Measurements from ENCODE around the gene LRRC8A.
"Not testable (repeated sequence)": the region's sequence is repeated elsewhere in the genome, so short reads cannot be mapped to it uniquely, and the experiment has no call there.

GRCh38 chr9:128852646-128853045, 29.3 kb upstream of the LRRC8A start:
- TF ChIP-seq CTCF, POLR2A (IDR thresholded peaks at IDR 0.05): not testable (repeated sequence)

Measured in heart left ventricle (tissue), 13 donors.